HFF-Myc (cell line): Measurements from ENCODE around the gene ANTXR2.

Experiments
- DNase-seq: peaks from one replicate; pipeline ENCODE4 v3.0.0-alpha.2; 2011; ENCODE audit warnings: low read depth; ENCODE audit errors: extremely low read depth
- H3K4me3 ChIP-seq: replicated peaks from 2 replicates; pipeline ENCODE4 v1.5.1; 2011; ENCODE audit warnings: low read depth, mild to moderate bottlenecking, control low read depth, low read length
- CTCF ChIP-seq: IDR thresholded peaks from 2 replicates; pipeline ENCODE4 v1.5.1; 2012; ENCODE audit warnings: mild to moderate bottlenecking, low read depth, low read length, control low read depth; ENCODE audit errors: missing control alignments

The ANTXR2 gene

GRCh38 chr4:80092088-80092487, 19.1 kb upstream of the ANTXR2 start:
- no peak for TF ChIP-seq CTCF
- DNase-seq = no peak
- H3K4me3 ChIP-seq = no peak overlapping the region

GRCh38 chr4:80091688-80092087, 18.7 kb upstream of the ANTXR2 start:
- no peak overlapping the region for H3K4me3 ChIP-seq
- DNase-seq = no peak
- TF ChIP-seq CTCF = no peak

DNA sequence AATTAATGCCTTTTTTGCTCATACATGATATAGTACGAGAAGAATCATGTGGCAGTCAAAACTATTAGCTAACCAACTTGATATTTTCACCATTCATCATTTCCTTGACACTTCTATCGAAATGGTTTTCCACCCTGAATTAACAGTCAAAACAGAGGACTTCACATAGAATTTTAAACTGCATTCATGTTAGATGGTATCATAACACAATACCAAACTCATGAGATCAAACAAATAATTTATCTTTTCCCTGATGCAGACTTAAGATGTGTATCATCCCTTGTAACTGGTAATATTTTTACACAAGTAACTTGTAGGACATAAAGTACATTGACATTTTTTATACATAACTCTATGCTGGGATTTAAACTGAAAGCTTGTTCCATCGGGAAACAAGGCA, 18.2 kb upstream of the ANTXR2 start:
- H3K4me3 ChIP-seq = no peak overlapping the region
- no peak for DNase-seq
- no peak for TF ChIP-seq CTCF

DNA sequence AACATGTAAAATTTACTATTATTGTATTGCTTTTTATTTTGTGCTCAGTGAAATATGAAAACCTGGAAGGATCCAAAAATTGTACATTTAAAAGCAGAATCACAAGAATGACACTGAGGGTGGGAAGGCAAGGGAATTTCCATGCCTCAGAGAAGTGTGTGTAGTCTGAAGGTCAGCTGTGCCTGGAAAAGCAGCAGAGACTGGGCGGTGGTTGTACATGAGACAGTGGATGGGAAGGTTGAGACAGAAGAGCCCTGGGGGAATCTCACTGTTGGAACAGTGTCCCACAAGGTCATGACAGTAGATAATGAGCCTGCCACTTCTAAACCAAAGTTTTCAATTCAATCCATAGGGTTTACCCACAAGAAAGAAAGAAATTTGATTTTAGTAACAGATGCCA, 17.1 kb upstream of the ANTXR2 start:
- DNase-seq = no peak
- no peak for TF ChIP-seq CTCF

DNA sequence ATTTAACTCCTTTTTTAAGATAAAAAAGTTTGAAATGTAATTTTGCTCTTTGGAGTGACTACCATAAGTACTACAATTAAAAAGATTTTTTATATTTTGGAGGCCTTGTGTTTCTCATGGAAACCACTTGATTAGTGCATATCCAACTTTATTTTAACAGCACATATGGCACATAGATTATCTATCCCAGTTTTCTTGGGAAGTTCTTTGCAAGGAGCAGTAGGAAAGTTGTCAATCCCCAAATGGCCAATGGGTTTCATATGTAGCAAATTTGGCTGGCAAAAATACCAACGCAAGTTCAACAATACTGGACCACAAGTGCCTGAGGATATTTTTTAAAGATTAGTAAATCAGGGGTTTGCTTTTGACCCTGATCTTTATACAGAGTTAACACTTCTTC, 15.4 kb upstream of the ANTXR2 start:
- H3K4me3 ChIP-seq = no peak overlapping the region
- no peak for TF ChIP-seq CTCF
- no peak for DNase-seq

More for the DNA sequence above, 17.1 kb upstream of the ANTXR2 start:
- no peak overlapping the region for H3K4me3 ChIP-seq

DNA sequence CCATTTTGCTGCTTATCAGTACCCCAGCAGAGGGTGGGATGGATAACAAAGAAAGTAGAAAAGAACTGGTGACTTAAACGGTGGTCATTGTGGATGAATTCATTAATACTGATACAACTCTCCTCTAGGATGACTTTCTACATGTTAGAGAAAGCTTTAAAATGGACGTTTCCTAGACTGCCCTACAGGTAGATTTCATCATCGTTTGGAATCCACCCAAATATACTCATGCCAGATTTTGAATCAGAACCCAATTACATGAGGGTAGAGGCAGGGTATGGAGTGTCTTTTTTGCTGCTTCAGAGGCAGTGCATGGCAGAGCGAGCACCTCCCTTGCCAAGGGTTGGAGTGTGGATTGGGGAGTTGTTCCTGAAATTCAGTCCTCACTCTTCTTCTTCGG, 13.3 kb upstream of the ANTXR2 start:
- H3K4me3 ChIP-seq = no peak overlapping the region
- TF ChIP-seq CTCF = no peak
- DNase-seq = no peak

DNA sequence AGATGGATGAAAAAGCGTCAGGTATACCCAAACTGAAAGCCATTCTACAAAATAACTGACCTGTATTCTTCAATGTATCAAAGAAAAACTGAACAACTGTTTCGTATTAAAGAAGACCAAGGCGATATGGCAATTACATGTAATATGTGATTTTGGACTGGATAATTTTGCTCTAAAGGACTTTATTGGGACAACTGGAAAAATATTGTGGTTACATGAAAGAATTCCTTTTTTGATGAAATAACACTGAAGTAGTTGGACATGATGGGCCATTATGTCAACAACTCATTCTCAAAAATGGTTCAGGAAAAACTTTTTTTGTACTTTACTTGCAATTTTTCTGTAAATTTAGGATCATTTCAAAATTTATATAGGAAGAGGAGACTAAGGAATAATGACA, 12.1 kb upstream of the ANTXR2 start:
- no peak for TF ChIP-seq CTCF
- H3K4me3 ChIP-seq = no peak overlapping the region
- DNase-seq = no peak
